GM23338 (cell line): ENCODE measurements around the gene SUCNR1.

Source experiments
- CREB1 ChIP-seq: fragments of 250-450 bp; sonication (Bioruptor Pico); IDR thresholded peaks from 2 replicates; pipeline ENCODE4 v1.5.0; 2020; ENCODE audit warnings: low read depth, mild to moderate bottlenecking, moderate library complexity
- CTCF ChIP-seq, 2 experiments: fragments of 200-600 bp in 1 of 2; sonication (generic) in 1 of 2; conservative IDR thresholded peaks; 2 replicates each; pipeline versions ENCODE4 v1.5.1 to v1.6.1; 2016 to 2017; ENCODE audit warnings: antibody characterized with exemption in 2 of 2, low read depth in 2 of 2, mild to moderate bottlenecking in 2 of 2, moderate library complexity in 1 of 2
- EZH2 ChIP-seq: fragments of 200-600 bp; sonication (generic); IDR thresholded peaks from one replicate; pipeline ENCODE4 v1.8.0; 2017; ENCODE audit warnings: antibody characterized with exemption, mild to moderate bottlenecking, low read depth; ENCODE audit not compliant: unreplicated experiment
- EZH2phosphoT487 ChIP-seq: fragments of 200-600 bp; sonication (generic); IDR thresholded peaks from one replicate; pipeline ENCODE4 v1.8.1; 2018; ENCODE audit warnings: antibody characterized with exemption; ENCODE audit not compliant: unreplicated experiment
- JUNB ChIP-seq: IDR thresholded peaks from one replicate; pipeline ENCODE4 v1.6.1; 2016; ENCODE audit warnings: antibody characterized with exemption; ENCODE audit not compliant: unreplicated experiment
- NANOG ChIP-seq: IDR thresholded peaks from 2 replicates; pipeline ENCODE4 v1.6.1; 2016; ENCODE audit warnings: antibody characterized with exemption, borderline replicate concordance
- POLR2AphosphoS5 ChIP-seq: IDR thresholded peaks from 2 replicates; pipeline ENCODE4 v1.6.1; 2016; ENCODE audit warnings: antibody characterized with exemption, low read depth
- REST ChIP-seq: IDR thresholded peaks from one replicate; pipeline ENCODE4 v1.6.1; 2018; ENCODE audit warnings: antibody characterized with exemption; ENCODE audit not compliant: unreplicated experiment
- STAT1 ChIP-seq: IDR thresholded peaks from one replicate; pipeline ENCODE4 v1.6.1; 2016; ENCODE audit warnings: antibody characterized with exemption; ENCODE audit not compliant: unreplicated experiment
- ZNF331 ChIP-seq: fragments of 250-450 bp; sonication (Bioruptor Pico); IDR thresholded peaks from 2 replicates; pipeline ENCODE4 v1.5.0; 2020; ENCODE audit warnings: low read depth, mild to moderate bottlenecking, moderate library complexity
- TF ChIP-seq, protein P1 (sequence below): IDR thresholded peaks from 2 replicates; pipeline ENCODE4 v1.6.1; 2016; ENCODE audit warnings: antibody characterized with exemption

- TF ChIP-seq EZH2 (no peak), EZH2phosphoT487 (no peak), CTCF (conservative IDR thresholded peaks at IDR 0.05; ENCODE audit: low read depth in 2 of 2) (no peak), JUNB (no peak), CREB1 (CRISPR knock-in tag) (no peak), REST (no peak), POLR2AphosphoS5 (no peak), STAT1 (no peak), NANOG (no peak), ZNF331 (CRISPR knock-in tag) (no peak)
- TF ChIP-seq, protein P1, sequence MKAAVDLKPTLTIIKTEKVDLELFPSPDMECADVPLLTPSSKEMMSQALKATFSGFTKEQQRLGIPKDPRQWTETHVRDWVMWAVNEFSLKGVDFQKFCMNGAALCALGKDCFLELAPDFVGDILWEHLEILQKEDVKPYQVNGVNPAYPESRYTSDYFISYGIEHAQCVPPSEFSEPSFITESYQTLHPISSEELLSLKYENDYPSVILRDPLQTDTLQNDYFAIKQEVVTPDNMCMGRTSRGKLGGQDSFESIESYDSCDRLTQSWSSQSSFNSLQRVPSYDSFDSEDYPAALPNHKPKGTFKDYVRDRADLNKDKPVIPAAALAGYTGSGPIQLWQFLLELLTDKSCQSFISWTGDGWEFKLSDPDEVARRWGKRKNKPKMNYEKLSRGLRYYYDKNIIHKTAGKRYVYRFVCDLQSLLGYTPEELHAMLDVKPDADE = no peak
Observed at GRCh38 chr3:151912028-151912427, 38.6 kb downstream of the SUCNR1 start.
